ENCODE measurements around the gene ADGRF3.
"Not testable (repeated sequence)": the region's sequence is repeated elsewhere in the genome, so short reads cannot be mapped to it uniquely, and the experiment has no call there.

Gene ADGRF3

GRCh38 chr2:26384183-26384582 lies 37.6 kb upstream of the ADGRF3 start:
- ChIA-PET POLR2A (interaction anchor here (1.2 kb wide), 1 partner anchor 39 kb away, joined by 3 read pairs; no protein-coding TSS in a partner anchor), CTCF (no interaction called here)
- TF ChIP-seq ARNT (IDR thresholded peaks at IDR 0.05) (no peak), L3MBTL2 (conservative IDR thresholded peaks at IDR 0.05) (no peak), SP1 (IDR thresholded peaks at IDR 0.05) (no peak), NFRKB (IDR thresholded peaks at IDR 0.05) (no peak), TARDBP (IDR thresholded peaks at IDR 0.05) (no peak), CTBP1 (IDR thresholded peaks at IDR 0.05; ENCODE audit: borderline replicate concordance) (no peak), HDGF (IDR thresholded peaks at IDR 0.05; ENCODE audit: borderline replicate concordance) (no peak), FOXA1 (IDR thresholded peaks at IDR 0.05) (no peak), FOXK2 (IDR thresholded peaks at IDR 0.05) (no peak), ELF4 (IDR thresholded peaks at IDR 0.05) (no peak), BHLHE40 (IDR thresholded peaks at IDR 0.05; ENCODE audit: borderline replicate concordance) (no peak), ZNF384 (IDR thresholded peaks at IDR 0.05) (no peak), SUZ12 (IDR thresholded peaks at IDR 0.05) (no peak), LEF1 (IDR thresholded peaks at IDR 0.05; ENCODE audit: borderline replicate concordance) (no peak), FOXM1 (IDR thresholded peaks at IDR 0.05; ENCODE audit: borderline replicate concordance) (no peak), PKNOX1 (IDR thresholded peaks at IDR 0.05) (no peak)
- no peak for DNase-seq (ENCODE audit: extremely low spot score)

- CTCF ChIA-PET: no interaction called here
- POLR2A ChIA-PET: no interaction called here
- TF ChIP-seq FOXM1 (IDR thresholded peaks at IDR 0.05; ENCODE audit: borderline replicate concordance) (no peak), BHLHE40 (IDR thresholded peaks at IDR 0.05; ENCODE audit: borderline replicate concordance) (no peak), L3MBTL2 (conservative IDR thresholded peaks at IDR 0.05) (no peak), HDGF (IDR thresholded peaks at IDR 0.05; ENCODE audit: borderline replicate concordance) (no peak), TARDBP (IDR thresholded peaks at IDR 0.05) (no peak), NFRKB (IDR thresholded peaks at IDR 0.05) (no peak), ZNF384 (IDR thresholded peaks at IDR 0.05) (no peak), ARNT (IDR thresholded peaks at IDR 0.05) (no peak), FOXK2 (IDR thresholded peaks at IDR 0.05) (no peak), SUZ12 (IDR thresholded peaks at IDR 0.05) (no peak), FOXA1 (IDR thresholded peaks at IDR 0.05) (no peak), LEF1 (IDR thresholded peaks at IDR 0.05; ENCODE audit: borderline replicate concordance) (no peak), SP1 (IDR thresholded peaks at IDR 0.05) (no peak), PKNOX1 (IDR thresholded peaks at IDR 0.05) (no peak)
- DNase-seq (ENCODE audit: extremely low spot score): no peak
Observed at GRCh38 chr2:26382564-26382963, 36.0 kb upstream of the ADGRF3 start.

- ChIA-PET CTCF (no interaction called here), POLR2A (interaction anchor here (1.1 kb wide), 1 partner anchor 35 kb away, joined by 3 read pairs; the partner anchor contains the start of gene SELENOI)
- no peak for TF ChIP-seq ELF4 (IDR thresholded peaks at IDR 0.05)
- TF ChIP-seq TARDBP (IDR thresholded peaks at IDR 0.05): no peak
- TF ChIP-seq SUZ12 (IDR thresholded peaks at IDR 0.05): no peak
- no peak for TF ChIP-seq CTBP1 (IDR thresholded peaks at IDR 0.05; ENCODE audit: borderline replicate concordance)
- TF ChIP-seq BHLHE40 (IDR thresholded peaks at IDR 0.05; ENCODE audit: borderline replicate concordance): no peak
- TF ChIP-seq HDGF (IDR thresholded peaks at IDR 0.05; ENCODE audit: borderline replicate concordance): no peak
- TF ChIP-seq SP1 (IDR thresholded peaks at IDR 0.05): no peak
- TF ChIP-seq PKNOX1 (IDR thresholded peaks at IDR 0.05): no peak
- no peak for TF ChIP-seq FOXA1 (IDR thresholded peaks at IDR 0.05)
- TF ChIP-seq NFRKB (IDR thresholded peaks at IDR 0.05): no peak
- TF ChIP-seq L3MBTL2 (conservative IDR thresholded peaks at IDR 0.05): no peak
Observed at GRCh38 chr2:26380281-26380680, 33.7 kb upstream of the ADGRF3 start.

GRCh38 chr2:26376799-26377198 lies 30.2 kb upstream of the ADGRF3 start:
- CTCF ChIA-PET: no interaction called here
- no peak for DNase-seq (ENCODE audit: extremely low spot score)
- TF ChIP-seq ELF4 (IDR thresholded peaks at IDR 0.05) (no peak), PKNOX1 (IDR thresholded peaks at IDR 0.05) (peak; percentile 58; the same call in 1 of the 2 replicates)
- POLR2A ChIA-PET: no interaction called here

More at GRCh38 chr2:26380281-26380680, 33.7 kb upstream of the ADGRF3 start:
- no peak for DNase-seq (ENCODE audit: extremely low spot score)

GRCh38 chr2:26370909-26371308 lies 24.3 kb upstream of the ADGRF3 start:
- CTCF ChIA-PET; POLR2A ChIA-PET; DNase-seq (ENCODE audit: extremely low spot score): not testable (repeated sequence)

GRCh38 chr2:26369664-26370063 lies 23.1 kb upstream of the ADGRF3 start:
- DNase-seq (ENCODE audit: extremely low spot score); POLR2A ChIA-PET; CTCF ChIA-PET: not testable (repeated sequence)

GRCh38 chr2:26366957-26367356 lies 20.4 kb upstream of the ADGRF3 start:
- no peak for DNase-seq (ENCODE audit: extremely low spot score)
- CTCF ChIA-PET: no interaction called here
- POLR2A ChIA-PET: no interaction called here
- no peak for TF ChIP-seq SP1 (IDR thresholded peaks at IDR 0.05)
- TF ChIP-seq FOXK2 (IDR thresholded peaks at IDR 0.05): no peak
- TF ChIP-seq PKNOX1 (IDR thresholded peaks at IDR 0.05): no peak
- TF ChIP-seq LEF1 (IDR thresholded peaks at IDR 0.05; ENCODE audit: borderline replicate concordance): no peak
- no peak for TF ChIP-seq ZNF384 (IDR thresholded peaks at IDR 0.05)
- no peak for TF ChIP-seq SUZ12 (IDR thresholded peaks at IDR 0.05)
- no peak for TF ChIP-seq FOXM1 (IDR thresholded peaks at IDR 0.05; ENCODE audit: borderline replicate concordance)
- TF ChIP-seq CTBP1 (IDR thresholded peaks at IDR 0.05; ENCODE audit: borderline replicate concordance): no peak
- TF ChIP-seq ELF4 (IDR thresholded peaks at IDR 0.05): no peak
- no peak for TF ChIP-seq FOXA1 (IDR thresholded peaks at IDR 0.05)
- TF ChIP-seq NFRKB (IDR thresholded peaks at IDR 0.05): no peak
- no peak for TF ChIP-seq TARDBP (IDR thresholded peaks at IDR 0.05)
- TF ChIP-seq ARNT (IDR thresholded peaks at IDR 0.05): no peak
- no peak for TF ChIP-seq HDGF (IDR thresholded peaks at IDR 0.05; ENCODE audit: borderline replicate concordance)
